Panc1 (cell line): ENCODE measurements around the gene IRF2BP1. TPM values are rescaled to one million over a fixed set of nuclear protein-coding genes. Genes with fewer than 3 reads are reported as not detected.

Source experiments
- ATAC-seq: fragments of 200-7000 bp; cut with Tn5 transposase; 2 replicates; pipeline ENCODE4 v1.9.1; 2020; ENCODE audit warnings: mild to moderate bottlenecking, moderate library complexity
- BruUV-seq: library from RNA; stranded (reverse); fragments of 400-500 nt; replicated peaks from 2 replicates; lab custom pipeline; 2021; lab: Mats Ljungman, UMichigan
- CTCF ChIA-PET: fragments of 300-600 bp; sonication (Branson Sonifier 250); formaldehyde crosslinking; loops from one replicate; lab custom pipeline; 2022; ENCODE audit warnings: antibody characterized with exemption; lab: Charles Lee
- POLR2A ChIA-PET: fragments of 300-600 bp; sonication (Branson Sonifier 250); formaldehyde crosslinking; loops from one replicate; lab custom pipeline; 2022; ENCODE audit warnings: antibody characterized with exemption; lab: Charles Lee
- DNase-seq: peaks from one replicate; pipeline ENCODE4 v3.0.0-alpha.2; 2010; ENCODE audit warnings: low read depth, low spot score
- H3K27ac ChIP-seq: 2 replicates; pipeline ENCODE4 v1.5.1; 2011; ENCODE audit warnings: mild to moderate bottlenecking, low read length, inconsistent platforms
- H3K27me3 ChIP-seq: fragments of 200-500 bp; sonication (Bioruptor generic); 2 replicates; pipeline ENCODE4 v1.6.0; 2014; ENCODE audit warnings: low read length, inconsistent platforms; ENCODE audit not compliant: control insufficient read depth, insufficient read depth
- H3K36me3 ChIP-seq: fragments of 200-500 bp; sonication (Bioruptor generic); 2 replicates; pipeline ENCODE4 v1.5.1; 2014; ENCODE audit warnings: inconsistent platforms, mild to moderate bottlenecking, low read length, moderate library complexity; ENCODE audit not compliant: control insufficient read depth, insufficient read depth
- H3K4me1 ChIP-seq: 2 replicates; pipeline ENCODE4 v1.5.1; 2011; ENCODE audit warnings: inconsistent platforms, mild to moderate bottlenecking, low read length, moderate library complexity; ENCODE audit not compliant: control insufficient read depth, insufficient read depth
- H3K4me3 ChIP-seq, 2 experiments: 2 replicates each; pipeline ENCODE4 v1.5.1; 2011 to 2012; ENCODE audit warnings: low read depth in 2 of 2, low read length in 2 of 2, mild to moderate bottlenecking in 2 of 2, inconsistent platforms in 1 of 2, moderate library complexity in 1 of 2
- H3K9me3 ChIP-seq: fragments of 200-500 bp; sonication (Bioruptor generic); 2 replicates; pipeline ENCODE4 v1.5.1; 2014; ENCODE audit warnings: low read depth, mild to moderate bottlenecking, inconsistent platforms, low read length, moderate library complexity; ENCODE audit not compliant: control insufficient read depth, insufficient read depth
- CTCF ChIP-seq: fragments of 450-650 bp; IDR thresholded peaks from 2 replicates; pipeline ENCODE4 v1.5.1; 2017; ENCODE audit warnings: mild to moderate bottlenecking
- POLR2AphosphoS5 ChIP-seq: IDR thresholded peaks from 2 replicates; pipeline ENCODE4 v1.6.1; 2012; ENCODE audit warnings: mild to moderate bottlenecking, low read depth, low read length, moderate library complexity
- REST ChIP-seq, 2 experiments: IDR thresholded peaks; 2 replicates each; pipeline ENCODE4 v1.6.1; 2011 to 2012; ENCODE audit warnings: low read depth in 2 of 2, control low read depth in 1 of 2, low read length in 1 of 2, mild to moderate bottlenecking in 1 of 2, moderate library complexity in 1 of 2; ENCODE audit not compliant: insufficient read depth in 1 of 2
- SIN3A ChIP-seq: IDR thresholded peaks from 2 replicates; pipeline ENCODE4 v1.6.1; 2012; ENCODE audit warnings: low read depth, mild to moderate bottlenecking, low read length, moderate library complexity, borderline replicate concordance; ENCODE audit not compliant: insufficient read depth
- TCF7L2 ChIP-seq: IDR thresholded peaks from 2 replicates; pipeline ENCODE4 v1.6.1; 2011; ENCODE audit warnings: mild to moderate bottlenecking, low read depth, low read length, inconsistent platforms
- in situ Hi-C: cut with HindIII; loops from 2 replicates; pipeline ENCODE4 v1.10.0; 2016; ENCODE audit warnings: low sequenced_read_pairs, low pct_unique_long_range_greater_than_20kb
- intact Hi-C: fragments of 100-400 bp; cut with micrococcal nuclease; formaldehyde crosslinking; loops from one replicate; pipeline ENCODE4 v1.10.0; 2022; ENCODE audit not compliant: unreplicated experiment
- total RNA-seq: library from RNA; stranded (reverse); gene quantifications from one replicate; pipeline ENCODE4 v1.2.1, GENCODE V29; 2021; ENCODE audit not compliant: unreplicated experiment

Gene IRF2BP1
- total RNA-seq, 1 experiment from 2014 or later = 21.9 TPM

- ChIA-PET CTCF (interaction anchor here (0.6 to 0.8 kb wide), 4 partner anchors 81 to 636 kb away, joined by 3 to 9 read pairs (median 5); partner anchors contain the start of gene DMPK), POLR2A (no interaction called here)
- H3K27me3 ChIP-seq = no peaks in the 10 kb centered on the region
- peaks cover 3% of the 10 kb centered on the region for H3K4me1 ChIP-seq
- in situ Hi-C loops (no loop called here), intact Hi-C loops (no loop called here)
- no TSS peak for BruUV-seq
- peak within 1 kb of the TSS; percentile 70 to 82 for H3K4me3 ChIP-seq
- ATAC-seq (peak; percentile 14), DNase-seq (no peak)
- no peaks in the 10 kb centered on the region for H3K9me3 ChIP-seq
- peak within 1 kb of the TSS; percentile 81 for H3K27ac ChIP-seq
- H3K36me3 ChIP-seq = peaks cover 2% of the 10 kb centered on the region; the same call in 1 of the 2 replicates
- TF ChIP-seq POLR2AphosphoS5 (no peak), CTCF (no peak), TCF7L2 (no peak), SIN3A (no peak)
These were observed 16.1 kb upstream of the IRF2BP1 start, which contains the start of gene MYPOP for GRCh38 chr19:45901912-45902650. TSS of gene MYPOP (minus strand) at chr19:45902613. CDS start at chr19:45901773, 840 bp downstream.

GRCh38 chr19:45901432-45901911, 15.5 kb upstream of the IRF2BP1 start:
- no peak for TF ChIP-seq CTCF
- no peak for TF ChIP-seq SIN3A
- no peak for TF ChIP-seq REST (IDR thresholded peaks at IDR 0.05; ENCODE audit: insufficient read depth in 1 of 2, low read depth in 2 of 2, low read length in 1 of 2)
- TF ChIP-seq TCF7L2 = no peak
- TF ChIP-seq POLR2AphosphoS5 = no peak
- ChIA-PET CTCF (interaction anchor here (0.8 kb wide), 1 partner anchor 84 kb away, joined by 6 read pairs; no protein-coding TSS in a partner anchor), POLR2A (no interaction called here)
- in situ Hi-C loops = no loop called here
- DNase-seq = no peak
- Histone ChIP-seq H3K9me3 (no peaks in the 10 kb centered on the region), H3K27ac (no peak overlapping the region; the same call in 1 of the 2 replicates), H3K4me1 (peaks cover 3% of the 10 kb centered on the region), H3K36me3 (peaks cover 2% of the 10 kb centered on the region; the same call in 1 of the 2 replicates), H3K27me3 (no peaks in the 10 kb centered on the region), H3K4me3 (peak overlapping the region; percentile 70 to 82)
- intact Hi-C loops = no loop called here
- BruUV-seq = no TSS peak
- ATAC-seq = no peak
